Caco-2 (cell line): Measurements from ENCODE around the gene TXNRD1. TPM values are rescaled to one million over a fixed set of nuclear protein-coding genes. Genes with fewer than 3 reads are reported as not detected.

Experiments used
- BruUV-seq: library from RNA; stranded (reverse); fragments of 400-500 nt; replicated peaks from 2 replicates; lab custom pipeline; 2021; lab: Mats Ljungman, UMichigan
- CTCF ChIA-PET: fragments of 300-600 bp; sonication (Branson Sonifier 250); formaldehyde crosslinking; loops from one replicate; lab custom pipeline; 2022; ENCODE audit warnings: antibody characterized with exemption; lab: Charles Lee
- POLR2A ChIA-PET: fragments of 300-600 bp; sonication (Branson Sonifier 250); formaldehyde crosslinking; loops from one replicate; lab custom pipeline; 2022; ENCODE audit warnings: antibody characterized with exemption; lab: Charles Lee
- DNase-seq, 2 experiments: peaks; one replicate each; pipeline versions ENCODE4 v3.0.0 to v3.0.0-alpha.2; 2020 to 2022
- H3K27me3 ChIP-seq: replicated peaks from 2 replicates; pipeline ENCODE4 v1.6.0; 2011; ENCODE audit warnings: low read length; ENCODE audit not compliant: control insufficient read depth, insufficient read depth
- H3K36me3 ChIP-seq: 2 replicates; pipeline ENCODE4 v1.5.1; 2011; ENCODE audit warnings: low read length; ENCODE audit not compliant: control insufficient read depth, insufficient read depth
- H3K4me1 ChIP-seq: fragments of 250-450 bp; sonication (Bioruptor Pico); 2 replicates; pipeline ENCODE4 v1.5.1; 2020; ENCODE audit warnings: mild to moderate bottlenecking
- H3K4me3 ChIP-seq: 2 replicates; pipeline ENCODE4 v1.5.1; 2011; ENCODE audit warnings: low read depth, mild to moderate bottlenecking, control low read depth, low read length
- H3K9me3 ChIP-seq: fragments of 250-450 bp; sonication (Bioruptor Pico); 2 replicates; pipeline ENCODE4 v1.5.1; 2020; ENCODE audit warnings: mild to moderate bottlenecking, moderate library complexity
- H3K27ac Mint-ChIP-seq: one replicate; pipeline ENCODE4 v1.8.0; 2022; ENCODE audit warnings: mixed read lengths; ENCODE audit not compliant: unreplicated experiment
- H3K27me3 Mint-ChIP-seq: one replicate; pipeline ENCODE4 v1.8.0; 2022; ENCODE audit warnings: mixed read lengths; ENCODE audit not compliant: insufficient read depth, unreplicated experiment
- H3K36me3 Mint-ChIP-seq: one replicate; pipeline ENCODE4 v1.8.0; 2022; ENCODE audit warnings: mild to moderate bottlenecking, mixed read lengths; ENCODE audit not compliant: insufficient read depth, unreplicated experiment
- H3K4me1 Mint-ChIP-seq: one replicate; pipeline ENCODE4 v1.8.0; 2022; ENCODE audit warnings: low read depth, mixed read lengths; ENCODE audit not compliant: unreplicated experiment
- H3K4me3 Mint-ChIP-seq: one replicate; pipeline ENCODE4 v1.8.0; 2022; ENCODE audit warnings: mild to moderate bottlenecking, moderate library complexity, mixed read lengths; ENCODE audit not compliant: unreplicated experiment
- H3K9me3 Mint-ChIP-seq: one replicate; pipeline ENCODE4 v1.8.0; 2022; ENCODE audit warnings: mixed read lengths; ENCODE audit not compliant: unreplicated experiment
- intact Hi-C: fragments of 100-400 bp; cut with micrococcal nuclease; formaldehyde crosslinking; loops from one replicate; pipeline ENCODE4 v1.10.0; 2022; ENCODE audit not compliant: unreplicated experiment
- total RNA-seq: library from RNA; stranded (reverse); gene quantifications from 2 replicates; pipeline ENCODE4 v1.2.3, GENCODE V29; 2022
- TF ChIP-seq, protein P1 (sequence below), 2 experiments: fragments of 200-600 bp in 1 of 2; IDR thresholded peaks; 1 replicate in 1 of 2; 2 replicates in 1 of 2; pipeline versions ENCODE4 v1.5.1 to v1.8.0; 2011 to 2022; ENCODE audit warnings: antibody characterized with exemption in 1 of 2, control low read depth in 1 of 2, inconsistent platforms in 1 of 2, low read depth in 1 of 2, low read length in 1 of 2, mild to moderate bottlenecking in 1 of 2, moderate library complexity in 1 of 2; ENCODE audit not compliant: insufficient read depth in 1 of 2, severe bottlenecking in 1 of 2, unreplicated experiment in 1 of 2

Gene TXNRD1
- total RNA-seq, 1 experiment from 2014 or later = 115 TPM

DNA sequence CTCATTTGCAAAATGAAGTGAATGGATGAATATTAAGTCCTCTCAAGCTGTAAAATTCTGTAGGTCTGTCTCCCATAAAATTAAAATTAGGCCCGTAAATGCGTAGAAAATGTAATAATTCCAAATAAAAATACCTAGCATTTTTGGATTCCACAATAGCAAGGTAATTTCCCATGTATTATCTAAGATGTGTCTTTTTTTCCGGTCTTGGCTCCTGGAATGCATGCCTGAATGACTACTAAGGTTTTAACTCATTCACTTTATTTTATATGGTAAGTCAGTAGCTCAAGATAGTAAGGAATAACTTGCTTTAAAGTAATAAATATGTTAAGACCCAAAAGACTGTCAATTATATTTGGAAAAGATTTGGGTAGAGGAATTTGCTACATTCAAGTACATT is 11.1 kb downstream of the TXNRD1 start:
- DNase-seq = no peak
- ChIA-PET POLR2A (interaction anchor here (0.5 kb wide), 1 partner anchor 65 kb away, joined by 3 read pairs; no protein-coding TSS in a partner anchor), CTCF (no interaction called here)
- peaks cover 10% of the 10 kb centered on the region for H3K4me1 Mint-ChIP-seq
- no peak overlapping the region for H3K4me3 Mint-ChIP-seq
- H3K27ac Mint-ChIP-seq = no peak overlapping the region
- no peaks in the 10 kb centered on the region for H3K9me3 Mint-ChIP-seq
- H3K4me1 ChIP-seq = no peaks in the 10 kb centered on the region
- H3K4me3 ChIP-seq = no peak overlapping the region
- H3K36me3 ChIP-seq = no peaks in the 10 kb centered on the region
- no peaks in the 10 kb centered on the region for H3K36me3 Mint-ChIP-seq
- no peaks in the 10 kb centered on the region for H3K27me3 ChIP-seq
- intact Hi-C loops = no loop called here
- 0 out of 2 replicates have a peak, but pooled peaks cover 3% of the 10 kb centered on the region for H3K9me3 ChIP-seq
- no TSS peak for BruUV-seq
- TF ChIP-seq, protein P1, sequence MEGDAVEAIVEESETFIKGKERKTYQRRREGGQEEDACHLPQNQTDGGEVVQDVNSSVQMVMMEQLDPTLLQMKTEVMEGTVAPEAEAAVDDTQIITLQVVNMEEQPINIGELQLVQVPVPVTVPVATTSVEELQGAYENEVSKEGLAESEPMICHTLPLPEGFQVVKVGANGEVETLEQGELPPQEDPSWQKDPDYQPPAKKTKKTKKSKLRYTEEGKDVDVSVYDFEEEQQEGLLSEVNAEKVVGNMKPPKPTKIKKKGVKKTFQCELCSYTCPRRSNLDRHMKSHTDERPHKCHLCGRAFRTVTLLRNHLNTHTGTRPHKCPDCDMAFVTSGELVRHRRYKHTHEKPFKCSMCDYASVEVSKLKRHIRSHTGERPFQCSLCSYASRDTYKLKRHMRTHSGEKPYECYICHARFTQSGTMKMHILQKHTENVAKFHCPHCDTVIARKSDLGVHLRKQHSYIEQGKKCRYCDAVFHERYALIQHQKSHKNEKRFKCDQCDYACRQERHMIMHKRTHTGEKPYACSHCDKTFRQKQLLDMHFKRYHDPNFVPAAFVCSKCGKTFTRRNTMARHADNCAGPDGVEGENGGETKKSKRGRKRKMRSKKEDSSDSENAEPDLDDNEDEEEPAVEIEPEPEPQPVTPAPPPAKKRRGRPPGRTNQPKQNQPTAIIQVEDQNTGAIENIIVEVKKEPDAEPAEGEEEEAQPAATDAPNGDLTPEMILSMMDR (IDR thresholded peaks at IDR 0.05; ENCODE audit: insufficient read depth in 1 of 2, low read depth in 1 of 2, low read length in 1 of 2, severe bottlenecking in 1 of 2, unreplicated experiment in 1 of 2) = no peak
- no peaks in the 10 kb centered on the region for H3K27me3 Mint-ChIP-seq

DNA sequence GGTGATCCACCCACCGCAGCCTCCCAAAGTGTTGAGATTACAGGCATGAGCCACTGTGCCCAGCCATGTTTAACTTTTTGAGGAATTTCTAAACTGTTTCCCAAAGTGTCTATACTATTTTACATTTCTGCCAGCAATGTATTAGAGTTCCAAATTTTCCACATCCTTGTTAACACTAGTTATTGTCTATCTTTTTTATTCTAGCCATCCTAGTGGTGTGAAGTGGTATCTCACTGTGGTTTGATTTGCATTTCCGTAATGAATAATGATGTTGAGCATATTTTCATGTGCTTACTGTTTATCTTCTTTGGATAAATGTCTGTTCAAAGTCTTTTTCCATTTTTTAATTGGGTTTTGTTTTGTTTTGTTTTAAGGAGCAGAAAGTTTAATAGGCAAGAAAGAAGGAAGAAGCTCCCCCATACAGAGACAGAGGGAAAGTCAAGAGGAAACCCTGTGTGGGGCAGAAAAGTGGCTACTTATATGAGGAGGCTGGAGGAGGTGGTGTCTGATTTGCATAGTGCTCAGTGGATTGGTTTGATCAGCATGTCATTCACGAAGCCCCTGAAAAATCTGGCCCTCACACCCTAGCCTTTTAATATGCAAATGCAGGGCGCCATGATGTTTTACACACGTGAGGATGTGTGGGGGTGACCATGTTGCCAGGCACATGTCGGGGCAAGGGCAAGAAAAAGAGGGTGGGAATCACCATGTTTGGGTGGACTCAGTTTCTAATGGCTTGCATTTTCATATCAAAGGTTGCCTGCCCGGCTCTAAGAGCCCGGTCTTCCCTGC is 14.9 kb downstream of the TXNRD1 start:
- TF ChIP-seq, protein P1 (IDR thresholded peaks at IDR 0.05; ENCODE audit: insufficient read depth in 1 of 2, low read depth in 1 of 2, low read length in 1 of 2, severe bottlenecking in 1 of 2, unreplicated experiment in 1 of 2) = no peak
- DNase-seq = no peak
- H3K4me1 Mint-ChIP-seq = no peaks in the 10 kb centered on the region
- H3K4me3 ChIP-seq = no peak overlapping the region
- H3K36me3 Mint-ChIP-seq = no peaks in the 10 kb centered on the region
- no peak overlapping the region for H3K4me3 Mint-ChIP-seq
- no peaks in the 10 kb centered on the region for H3K27me3 Mint-ChIP-seq
- H3K4me1 ChIP-seq = no peaks in the 10 kb centered on the region
- POLR2A ChIA-PET = no interaction called here
- peaks cover 14% of the 10 kb centered on the region for H3K9me3 ChIP-seq
- no TSS peak for BruUV-seq
- CTCF ChIA-PET = no interaction called here
- intact Hi-C loops = no loop called here
- H3K36me3 ChIP-seq = no peaks in the 10 kb centered on the region
- peaks cover 20% of the 10 kb centered on the region for H3K9me3 Mint-ChIP-seq
- H3K27ac Mint-ChIP-seq = no peak overlapping the region
- no peaks in the 10 kb centered on the region for H3K27me3 ChIP-seq

DNA sequence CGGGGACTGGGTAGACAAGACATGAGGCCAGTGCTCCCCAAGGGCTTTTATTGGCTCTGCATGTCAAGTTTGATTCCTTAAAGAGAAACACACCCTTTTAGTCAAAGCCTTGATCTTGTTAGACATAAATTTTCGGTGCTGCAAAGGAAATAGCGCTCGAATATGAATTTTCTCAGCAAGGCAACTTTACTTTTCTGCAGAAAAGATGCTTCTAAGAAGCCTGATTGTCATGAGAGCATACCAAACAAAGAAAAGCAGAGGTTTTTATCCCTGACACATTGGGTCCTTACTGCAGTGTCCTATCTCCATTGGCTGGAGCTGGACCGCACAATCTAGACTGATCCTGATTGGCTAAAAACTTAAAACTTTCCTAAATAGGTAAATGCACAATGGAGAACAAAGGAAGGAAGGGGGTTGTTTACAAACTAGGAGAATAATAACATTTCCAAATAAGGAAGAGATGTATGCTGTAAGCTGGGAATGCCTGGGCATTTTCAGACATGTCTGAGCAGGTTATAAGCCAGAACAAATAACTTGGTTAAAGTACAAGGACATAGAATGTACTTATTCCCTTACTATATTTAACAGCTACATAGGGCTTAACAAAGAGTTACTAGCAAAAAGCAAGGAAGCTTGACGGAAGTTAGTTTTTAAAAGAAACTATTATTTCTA is 17.2 kb downstream of the TXNRD1 start:
- POLR2A ChIA-PET = no interaction called here
- no peak for DNase-seq
- Histone ChIP-seq H3K27me3 (no peaks in the 10 kb centered on the region), H3K9me3 (peaks cover 14% of the 10 kb centered on the region), H3K4me3 (no peak overlapping the region), H3K4me1 (no peaks in the 10 kb centered on the region), H3K36me3 (no peaks in the 10 kb centered on the region)
- Mint-ChIP-seq H3K9me3 (peaks cover 21% of the 10 kb centered on the region), H3K4me3 (no peak overlapping the region), H3K27me3 (no peaks in the 10 kb centered on the region), H3K27ac (no peak overlapping the region), H3K4me1 (no peaks in the 10 kb centered on the region), H3K36me3 (no peaks in the 10 kb centered on the region)
- intact Hi-C loops = no loop called here
- no TSS peak for BruUV-seq
- CTCF ChIA-PET = no interaction called here
- TF ChIP-seq, protein P1 (IDR thresholded peaks at IDR 0.05; ENCODE audit: insufficient read depth in 1 of 2, low read depth in 1 of 2, low read length in 1 of 2, severe bottlenecking in 1 of 2, unreplicated experiment in 1 of 2) = no peak
